ENCODE results near the gene MRPL19.

Gene MRPL19

GRCh38 chr2:75616406-75616805 is 30.2 kb upstream of the MRPL19 start:
- no peak for DNase-seq (ENCODE audit: low spot score)

DNA sequence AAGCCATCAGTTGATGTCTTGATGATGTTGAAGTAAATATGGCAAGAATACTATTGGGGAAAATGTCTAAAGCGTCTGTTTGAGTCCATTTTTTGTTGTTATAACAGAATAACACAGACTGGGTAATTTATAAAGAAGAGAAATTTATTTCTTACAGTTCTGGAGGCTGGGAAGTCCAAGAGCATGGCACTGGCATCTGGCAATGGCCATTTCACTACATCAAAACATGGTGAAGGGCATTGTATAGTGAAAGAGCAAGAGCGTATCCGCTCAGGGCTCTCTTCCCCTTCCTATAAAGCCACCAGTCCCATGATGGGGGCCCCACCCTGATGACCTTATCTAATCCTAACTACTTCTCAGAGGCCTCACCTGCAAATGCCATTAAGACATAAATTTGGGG is 29.6 kb upstream of the MRPL19 start:
- no peak for DNase-seq (ENCODE audit: low spot score)

DNA sequence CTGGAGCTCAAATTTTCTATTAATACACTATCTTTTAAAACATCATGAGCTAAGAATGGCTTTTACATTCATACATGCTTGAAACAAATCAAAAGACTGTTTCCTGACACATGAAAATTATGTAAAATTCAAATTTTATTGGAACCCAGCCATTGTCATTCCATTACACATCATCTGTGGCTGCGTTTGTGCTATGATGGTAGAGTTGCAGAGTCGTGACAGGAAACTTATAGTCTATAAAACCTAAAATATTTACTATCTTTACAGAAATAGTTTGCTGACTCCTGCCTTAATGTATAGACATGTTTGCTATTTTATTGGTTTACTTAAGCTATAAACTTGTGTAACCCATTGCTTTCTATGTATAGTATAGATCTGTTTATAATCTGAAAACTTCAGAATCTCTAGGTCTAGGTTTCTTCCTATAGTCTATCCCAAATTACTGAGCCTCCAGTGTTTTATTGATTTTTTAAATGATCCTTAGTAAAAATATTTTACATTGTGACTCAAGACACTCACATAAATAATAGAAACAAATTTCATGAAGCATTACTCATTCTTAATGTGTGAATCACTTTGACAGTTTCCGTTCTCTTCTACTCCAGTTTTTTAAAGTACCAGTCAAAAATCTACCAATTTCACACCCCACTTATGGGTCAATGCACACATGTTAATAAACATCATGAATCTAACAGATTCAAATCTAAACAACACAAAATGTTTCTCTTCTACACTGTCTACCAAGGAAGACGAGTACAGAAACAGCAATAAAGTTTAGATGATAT is 26.4 kb upstream of the MRPL19 start:
- DNase-seq (ENCODE audit: low spot score) = no peak

GRCh38 chr2:75621228-75621627 is 25.4 kb upstream of the MRPL19 start:
- no peak for DNase-seq (ENCODE audit: low spot score)

GRCh38 chr2:75622500-75622899 is 24.1 kb upstream of the MRPL19 start:
- no peak for DNase-seq (ENCODE audit: low spot score)

- DNase-seq (ENCODE audit: low spot score) = no peak
These were observed 23.7 kb upstream of the MRPL19 start for GRCh38 chr2:75622929-75623328.

GRCh38 chr2:75627902-75628504 is 18.6 kb upstream of the MRPL19 start:
- DNase-seq (ENCODE audit: low spot score) = peak; percentile 61

- no peak for DNase-seq (ENCODE audit: low spot score)
These were observed 14.4 kb upstream of the MRPL19 start for GRCh38 chr2:75632091-75632701.

GRCh38 chr2:75632813-75633212 is 13.8 kb upstream of the MRPL19 start:
- DNase-seq (ENCODE audit: low spot score) = no peak

- no peak for DNase-seq (ENCODE audit: low spot score)
These were observed 13.0 kb upstream of the MRPL19 start for GRCh38 chr2:75633620-75634019.

GRCh38 chr2:75634945-75635344 is 11.6 kb upstream of the MRPL19 start:
- no peak for DNase-seq (ENCODE audit: low spot score)

DNA sequence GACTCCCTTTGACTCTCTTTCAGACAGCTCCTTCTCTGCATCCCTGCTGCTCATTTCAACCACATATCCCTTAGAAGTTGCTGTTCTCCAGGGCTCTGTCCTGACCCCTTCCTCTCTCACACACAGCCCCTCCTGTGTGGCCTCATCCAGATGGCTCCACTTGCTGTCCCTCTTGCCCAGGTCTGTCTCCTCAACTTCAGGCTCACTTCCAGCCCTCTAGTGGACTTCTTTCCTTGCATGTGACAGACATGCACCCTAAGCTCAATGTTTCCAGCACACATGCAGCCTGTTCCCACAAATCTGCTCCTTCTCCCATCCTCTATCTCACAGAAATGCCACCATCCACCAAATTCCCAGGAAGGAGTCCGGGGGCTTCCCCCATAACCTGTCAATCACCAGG is 9.0 kb upstream of the MRPL19 start:
- DNase-seq (ENCODE audit: low spot score) = no peak

GRCh38 chr2:75640621-75641121 is 5.9 kb upstream of the MRPL19 start:
- DNase-seq (ENCODE audit: low spot score) = peak; percentile 69

- DNase-seq (ENCODE audit: low spot score) = no peak
These were observed 5.0 kb upstream of the MRPL19 start for GRCh38 chr2:75641587-75641986.

GRCh38 chr2:75643980-75644379 is 2.6 kb upstream of the MRPL19 start:
- no peak for DNase-seq (ENCODE audit: low spot score)

GRCh38 chr2:75645643-75646042 is 940 bp upstream of the MRPL19 start:
- no peak for DNase-seq (ENCODE audit: low spot score)

DNA sequence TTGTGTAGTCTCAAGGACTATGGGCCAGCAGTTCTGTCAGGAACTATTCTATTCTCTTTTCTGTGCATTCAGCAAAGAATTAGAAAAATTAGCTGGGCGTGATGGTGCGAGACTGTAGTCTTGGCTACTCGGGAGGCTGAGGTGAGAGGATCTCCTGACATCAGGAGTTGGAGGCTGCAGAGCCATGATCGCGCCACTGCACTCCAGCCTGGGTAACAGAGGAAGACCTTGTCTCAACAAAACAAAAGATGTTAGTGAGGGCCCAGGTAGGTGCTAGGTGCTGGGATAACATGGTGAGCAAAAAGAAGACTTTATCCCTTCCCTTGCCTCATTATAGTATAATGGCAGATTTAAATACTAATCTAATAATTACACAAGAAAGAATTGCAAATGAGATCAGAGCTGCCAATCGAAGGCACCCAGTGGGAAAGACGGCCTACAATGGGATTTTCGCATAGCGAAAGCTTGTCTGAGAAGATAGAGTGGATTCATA is 447 bp upstream of the MRPL19 start:
- DNase-seq (ENCODE audit: low spot score) = no peak

- no peak for DNase-seq (ENCODE audit: low spot score)
These were observed 1.2 kb downstream of the MRPL19 start for GRCh38 chr2:75647771-75648170.

DNA sequence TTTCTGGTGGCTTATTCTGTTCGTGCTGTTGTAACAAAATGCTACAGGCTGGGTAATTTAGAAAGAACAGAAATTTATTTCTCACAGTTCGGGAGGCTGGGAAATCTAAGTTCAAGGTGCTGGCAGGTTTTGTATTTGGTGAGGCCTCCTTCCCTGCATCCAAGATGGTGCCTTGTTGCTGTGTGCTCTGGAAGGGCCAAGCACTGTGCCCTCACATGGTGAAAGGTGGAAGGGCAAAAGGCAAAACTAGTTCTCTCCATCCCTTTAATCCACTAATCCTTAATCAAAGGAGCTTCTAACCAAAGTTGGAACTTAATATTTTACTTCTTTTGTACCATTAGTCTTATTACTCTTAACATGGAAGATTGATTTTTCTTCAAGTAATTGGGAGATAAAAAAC is 7.4 kb downstream of the MRPL19 start:
- DNase-seq (ENCODE audit: low spot score) = no peak

GRCh38 chr2:75655861-75656260 is 9.3 kb downstream of the MRPL19 start:
- no peak for DNase-seq (ENCODE audit: low spot score)

GRCh38 chr2:75656563-75656962 is 10.0 kb downstream of the MRPL19 start:
- DNase-seq (ENCODE audit: low spot score) = no peak

DNA sequence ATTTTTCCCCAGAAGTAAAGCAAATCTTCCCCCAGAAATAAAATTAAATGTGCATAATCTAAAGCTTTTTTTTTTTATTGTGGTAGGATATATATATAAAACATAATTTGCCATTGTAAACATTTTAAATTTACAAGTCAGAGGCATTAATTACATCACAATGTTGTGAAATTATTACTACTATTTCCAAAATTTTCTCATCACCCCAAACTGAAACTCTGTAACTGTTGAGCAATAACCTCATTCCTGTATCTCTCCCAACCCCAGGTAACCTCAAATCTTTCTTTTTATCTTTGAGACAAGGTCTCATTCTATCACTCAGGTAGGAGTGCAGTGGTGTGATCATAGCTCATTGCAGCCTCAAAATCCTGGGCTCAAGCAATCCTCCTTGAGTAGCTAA is 11.2 kb downstream of the MRPL19 start:
- DNase-seq (ENCODE audit: low spot score) = no peak

DNA sequence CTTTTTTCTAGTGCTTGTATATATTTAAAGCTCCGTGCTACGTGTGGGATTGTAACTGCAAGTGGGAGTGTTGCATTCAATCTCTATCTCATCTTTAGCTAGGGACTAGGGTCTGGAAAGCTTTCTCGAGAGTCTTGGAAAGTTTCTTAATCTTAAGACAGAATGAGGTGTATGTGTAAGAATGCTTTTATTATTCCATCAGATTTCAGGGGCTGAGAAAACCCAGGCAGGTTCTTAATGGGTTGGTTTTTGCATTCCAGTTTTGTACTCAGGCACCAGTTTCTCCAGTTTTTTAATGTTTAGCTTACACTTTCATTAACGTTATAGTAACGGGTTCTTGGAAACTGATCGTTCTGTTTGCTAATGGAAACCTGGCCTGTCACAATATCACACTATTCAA is 20.3 kb downstream of the MRPL19 start:
- no peak for DNase-seq (ENCODE audit: low spot score)

Data from globus pallidus (tissue), 1 donor.